GM12875 (cell line): ENCODE results near the gene ANKS1B.

Experiments
- H3K4me3 ChIP-seq: one replicate; pipeline ENCODE4 v1.5.1; 2011; ENCODE audit warnings: low read depth, low read length, control low read depth
- TF ChIP-seq, protein P1 (sequence below): IDR thresholded peaks from 2 replicates; pipeline ENCODE4 v1.5.1; 2011; ENCODE audit warnings: low read depth, mild to moderate bottlenecking, control low read depth, inconsistent platforms, low read length, moderate library complexity, borderline replicate concordance; ENCODE audit not compliant: insufficient read depth

The ANKS1B gene

DNA sequence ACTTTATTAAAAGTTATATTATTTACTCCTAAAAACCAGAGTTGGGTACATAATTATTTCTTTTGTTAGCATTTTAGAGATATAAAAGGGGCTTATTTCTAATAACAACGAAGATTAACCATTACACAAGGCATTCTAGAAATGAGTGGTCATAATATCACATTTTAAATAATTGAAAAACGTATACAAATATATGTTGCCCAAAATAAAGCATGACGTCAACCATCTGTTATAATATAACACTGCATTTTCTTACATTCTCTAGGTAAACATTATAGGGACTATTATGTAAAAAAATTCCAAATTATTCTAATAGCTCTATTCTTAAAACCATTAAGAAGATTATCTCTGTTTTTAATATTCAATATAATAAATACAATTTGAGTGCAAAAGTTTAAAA is 792.2 kb downstream of the ANKS1B start:
- no peak overlapping the region for H3K4me3 ChIP-seq

DNA sequence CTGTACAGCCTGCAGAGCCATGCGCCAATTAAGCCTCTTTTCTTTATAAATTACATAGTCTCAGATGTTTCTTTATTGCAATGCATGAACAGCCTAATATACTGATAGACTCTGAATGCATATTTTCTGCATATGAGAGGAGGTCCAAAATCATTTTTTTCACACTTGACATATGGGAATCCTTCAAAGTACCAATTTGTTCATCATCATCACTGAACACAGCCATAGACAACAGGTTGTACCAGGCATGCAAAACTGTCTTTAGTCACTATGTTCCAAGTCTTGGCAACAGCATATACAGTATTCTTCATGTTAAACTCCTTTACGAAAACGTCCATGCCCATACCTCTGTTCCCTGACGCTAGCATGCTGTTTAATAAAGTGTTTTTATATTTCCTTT is 807.9 kb downstream of the ANKS1B start:
- no peak overlapping the region for H3K4me3 ChIP-seq
- TF ChIP-seq, protein P1, sequence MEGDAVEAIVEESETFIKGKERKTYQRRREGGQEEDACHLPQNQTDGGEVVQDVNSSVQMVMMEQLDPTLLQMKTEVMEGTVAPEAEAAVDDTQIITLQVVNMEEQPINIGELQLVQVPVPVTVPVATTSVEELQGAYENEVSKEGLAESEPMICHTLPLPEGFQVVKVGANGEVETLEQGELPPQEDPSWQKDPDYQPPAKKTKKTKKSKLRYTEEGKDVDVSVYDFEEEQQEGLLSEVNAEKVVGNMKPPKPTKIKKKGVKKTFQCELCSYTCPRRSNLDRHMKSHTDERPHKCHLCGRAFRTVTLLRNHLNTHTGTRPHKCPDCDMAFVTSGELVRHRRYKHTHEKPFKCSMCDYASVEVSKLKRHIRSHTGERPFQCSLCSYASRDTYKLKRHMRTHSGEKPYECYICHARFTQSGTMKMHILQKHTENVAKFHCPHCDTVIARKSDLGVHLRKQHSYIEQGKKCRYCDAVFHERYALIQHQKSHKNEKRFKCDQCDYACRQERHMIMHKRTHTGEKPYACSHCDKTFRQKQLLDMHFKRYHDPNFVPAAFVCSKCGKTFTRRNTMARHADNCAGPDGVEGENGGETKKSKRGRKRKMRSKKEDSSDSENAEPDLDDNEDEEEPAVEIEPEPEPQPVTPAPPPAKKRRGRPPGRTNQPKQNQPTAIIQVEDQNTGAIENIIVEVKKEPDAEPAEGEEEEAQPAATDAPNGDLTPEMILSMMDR, result no peak

More for the DNA sequence above, 792.2 kb downstream of the ANKS1B start:
- TF ChIP-seq, protein P1, result no peak

DNA sequence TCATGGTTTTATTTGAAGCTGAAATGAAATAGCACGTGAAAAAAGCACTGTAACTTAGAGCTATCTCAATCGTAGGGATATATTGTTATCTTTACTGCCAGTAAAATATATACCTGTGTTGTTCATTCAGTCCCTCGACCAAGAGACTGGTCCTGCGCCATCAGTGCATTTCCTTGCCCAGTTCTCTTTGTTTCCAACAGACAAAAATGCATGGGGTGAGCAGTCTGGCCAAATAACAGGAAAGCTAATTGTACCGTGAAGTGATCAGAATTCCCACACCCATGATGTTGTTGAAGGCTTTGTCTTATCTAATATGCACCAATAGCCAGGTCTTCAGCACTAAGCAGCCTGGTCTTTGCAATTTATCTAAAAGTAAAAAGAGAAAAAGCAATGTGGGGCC is 814.3 kb downstream of the ANKS1B start:
- TF ChIP-seq, protein P1, result no peak
- H3K4me3 ChIP-seq, result no peak overlapping the region

DNA sequence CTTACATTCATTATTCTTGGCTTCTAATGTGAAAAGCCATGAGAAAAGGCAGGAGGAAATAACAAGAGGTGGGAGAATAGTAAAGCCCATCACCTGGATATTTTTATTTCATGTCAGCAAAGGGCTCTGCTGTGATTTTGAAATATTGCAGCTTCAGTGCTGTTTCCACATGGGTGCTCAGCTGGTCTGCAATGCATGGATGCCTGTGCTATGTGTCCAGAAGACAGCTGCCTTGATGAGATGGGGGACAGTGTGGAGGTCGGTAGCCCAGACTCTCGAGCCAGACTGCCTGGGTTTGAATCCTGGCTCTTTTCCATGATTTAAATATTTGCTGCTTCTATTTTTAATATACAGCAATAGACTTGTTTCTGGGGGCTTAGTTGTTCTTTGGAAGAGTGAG is 814.7 kb downstream of the ANKS1B start:
- no peak overlapping the region for H3K4me3 ChIP-seq
- TF ChIP-seq, protein P1, result no peak

DNA sequence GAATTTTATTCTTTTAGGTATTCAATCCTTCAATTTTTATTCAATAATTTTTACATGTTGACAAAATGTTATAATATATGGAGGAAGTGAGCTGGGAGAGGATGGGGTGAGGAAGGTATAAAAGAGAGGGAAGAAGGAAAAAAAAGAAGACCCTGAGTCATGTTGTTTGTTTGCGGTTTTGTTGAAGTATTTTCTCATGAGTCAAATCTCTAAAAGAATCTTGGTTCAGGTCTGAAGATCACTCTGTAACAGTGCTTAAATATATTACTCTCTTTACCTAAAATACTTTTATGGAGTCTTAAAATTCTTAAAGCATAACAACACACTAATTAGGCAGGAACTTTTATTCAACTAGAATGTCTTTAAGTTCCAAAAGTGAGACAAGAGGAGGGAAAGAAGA is 826.8 kb downstream of the ANKS1B start:
- H3K4me3 ChIP-seq, result no peak overlapping the region
- TF ChIP-seq, protein P1, result no peak

DNA sequence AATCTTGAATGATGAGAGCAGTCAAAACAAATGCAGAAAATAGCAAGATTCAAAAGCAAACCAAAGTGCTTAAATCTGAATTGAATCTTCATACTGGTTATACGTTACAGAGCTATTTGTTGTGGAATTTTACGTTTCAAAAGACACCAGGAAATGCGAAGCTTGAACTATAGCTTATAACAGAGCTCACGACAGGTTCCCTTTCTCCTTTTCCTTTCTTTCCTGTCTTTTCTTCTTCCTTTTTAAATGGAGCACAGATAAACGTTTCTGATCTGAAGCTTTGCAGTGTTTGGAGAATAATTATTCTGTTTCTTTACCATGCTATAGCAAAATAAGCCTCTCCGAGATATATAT is 829.8 kb downstream of the ANKS1B start:
- TF ChIP-seq, protein P1, result no peak
- H3K4me3 ChIP-seq, result no peak overlapping the region

DNA sequence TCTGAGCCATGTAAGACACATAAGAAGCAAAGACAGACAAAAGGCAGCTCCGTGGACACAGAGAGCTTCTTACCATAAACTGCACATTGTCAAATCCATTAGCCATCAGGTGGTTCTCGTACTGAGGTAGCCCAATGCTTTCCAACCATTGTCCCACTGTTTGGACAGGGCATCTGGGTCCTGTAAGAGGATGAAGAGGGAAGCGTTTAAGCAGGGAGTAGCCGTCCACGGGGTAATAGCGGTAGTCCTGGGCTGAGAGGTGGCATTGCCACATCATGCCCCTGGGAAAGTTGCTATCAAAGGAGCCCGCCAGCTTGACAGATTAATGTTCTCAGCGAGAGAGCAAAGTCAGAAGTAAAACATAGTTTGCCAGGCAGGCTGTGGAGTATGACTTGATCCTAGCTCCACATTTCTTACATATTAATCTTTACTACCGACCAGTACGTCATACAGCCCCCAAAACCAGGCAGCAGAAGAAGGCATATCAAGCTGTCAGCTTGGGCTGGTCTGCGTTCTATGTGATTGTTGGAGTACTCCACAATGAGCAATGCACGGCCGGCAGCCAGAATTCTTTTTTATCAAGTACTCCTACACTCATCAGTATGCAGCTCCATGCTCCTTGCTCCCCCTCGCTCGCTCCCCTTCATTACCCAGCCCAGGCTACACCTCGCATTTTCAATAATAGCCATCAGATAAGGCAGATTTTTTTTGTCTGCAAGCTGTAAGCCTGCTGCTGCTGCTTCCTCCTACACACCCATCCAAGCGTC is 830.3 kb downstream of the ANKS1B start:
- H3K4me3 ChIP-seq, result no peak overlapping the region
- TF ChIP-seq, protein P1, result no peak
